NCI-H524 treated with DMSO at 0.1 percent for 48 hours (cell line): ENCODE data around the gene EWSR1.
"Not testable (repeated sequence)": the region's sequence is repeated elsewhere in the genome, so short reads cannot be mapped to it uniquely, and the experiment has no call there.

Source experiments
- DNase-seq: peaks from one replicate; lab custom pipeline; 2025; lab: John Stamatoyannopoulos, UW

EWSR1 gene

GRCh38 chr22:29339381-29340235 is 71.5 kb downstream of the EWSR1 start:
- no peak for DNase-seq

GRCh38 chr22:29340566-29340965 is 72.5 kb downstream of the EWSR1 start:
- DNase-seq: no peak

GRCh38 chr22:29341056-29341848 is 73.2 kb downstream of the EWSR1 start:
- DNase-seq: no peak

GRCh38 chr22:29341849-29342127 is 73.7 kb downstream of the EWSR1 start:
- DNase-seq: no peak

GRCh38 chr22:29342177-29342576 is 74.1 kb downstream of the EWSR1 start:
- DNase-seq: no peak

- DNase-seq: peak; percentile 33
Measured at GRCh38 chr22:29342577-29343312, 74.7 kb downstream of the EWSR1 start.

GRCh38 chr22:29343313-29343805 is 75.3 kb downstream of the EWSR1 start:
- peak; percentile 95 for DNase-seq

- DNase-seq: no peak
Measured at GRCh38 chr22:29344137-29344536, 76.1 kb downstream of the EWSR1 start.

GRCh38 chr22:29344889-29345288 is 76.8 kb downstream of the EWSR1 start:
- DNase-seq: not testable (repeated sequence)

GRCh38 chr22:29345932-29346331 is 77.9 kb downstream of the EWSR1 start:
- DNase-seq: no peak

- peak; percentile 85 for DNase-seq
Measured at GRCh38 chr22:29346659-29347058, 78.6 kb downstream of the EWSR1 start.

GRCh38 chr22:29348041-29348440 is 80.0 kb downstream of the EWSR1 start:
- no peak for DNase-seq

- DNase-seq: no peak
Measured at GRCh38 chr22:29348956-29349355, 80.9 kb downstream of the EWSR1 start.
